Adipocyte (in vitro differentiated cells): Measurements from ENCODE around the gene NOX4.
"Not testable (repeated sequence)": the region's sequence is repeated elsewhere in the genome, so short reads cannot be mapped to it uniquely, and the experiment has no call there.

Experiments
- DNase-seq: peaks from one replicate; pipeline ENCODE4 v3.0.0-alpha.2; 2015; ENCODE audit warnings: low read depth
- H3K27me3 ChIP-seq: replicated peaks from 2 replicates; pipeline ENCODE4 v1.7.0; 2013; ENCODE audit warnings: mild to moderate bottlenecking, low read length, moderate library complexity; ENCODE audit not compliant: control insufficient read depth, insufficient read depth
- H3K36me3 ChIP-seq: 2 replicates; pipeline ENCODE4 v1.7.0; 2013; ENCODE audit warnings: low read length, mild to moderate bottlenecking, moderate library complexity; ENCODE audit not compliant: control insufficient read depth, insufficient read depth, severe bottlenecking
- H3K4me1 ChIP-seq: 2 replicates; pipeline ENCODE4 v1.7.0; 2013; ENCODE audit warnings: mild to moderate bottlenecking, low read length, moderate library complexity; ENCODE audit not compliant: control insufficient read depth, insufficient read depth
- H3K4me3 ChIP-seq: 2 replicates; pipeline ENCODE4 v1.7.0; 2013; ENCODE audit warnings: mild to moderate bottlenecking, low read length, moderate library complexity
- H3K9ac ChIP-seq: 2 replicates; pipeline ENCODE4 v1.7.0; 2013; ENCODE audit warnings: mild to moderate bottlenecking, low read length, moderate library complexity
- H3K9me3 ChIP-seq: 2 replicates; pipeline ENCODE4 v1.7.0; 2013; ENCODE audit warnings: mild to moderate bottlenecking, low read length, moderate library complexity; ENCODE audit not compliant: control insufficient read depth

Gene NOX4

DNA sequence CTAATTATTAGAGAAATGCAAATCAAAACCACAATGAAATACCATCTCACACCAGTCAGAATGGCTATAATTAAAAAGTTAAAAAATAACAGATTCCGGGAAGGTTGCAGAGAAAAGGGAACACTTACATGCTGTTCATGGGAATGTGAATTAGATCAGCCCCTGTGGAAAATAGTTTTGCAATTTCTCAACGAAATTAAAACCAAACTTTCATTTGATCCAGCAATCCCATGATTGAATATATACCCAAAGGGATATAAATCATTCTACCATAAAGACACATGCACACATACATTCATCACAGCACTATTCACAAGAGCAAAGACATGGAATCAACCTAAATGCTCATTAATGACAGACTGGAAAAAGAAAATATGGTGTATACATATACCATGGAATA, 32.5 kb downstream of the NOX4 start:
- peak; percentile 2 for DNase-seq
- Histone ChIP-seq H3K27me3 (no peaks in the 10 kb centered on the region), H3K9ac (no peak overlapping the region), H3K36me3 (no peaks in the 10 kb centered on the region), H3K9me3 (no peaks in the 10 kb centered on the region), H3K4me1 (peaks cover 3% of the 10 kb centered on the region), H3K4me3 (no peak overlapping the region)

DNA sequence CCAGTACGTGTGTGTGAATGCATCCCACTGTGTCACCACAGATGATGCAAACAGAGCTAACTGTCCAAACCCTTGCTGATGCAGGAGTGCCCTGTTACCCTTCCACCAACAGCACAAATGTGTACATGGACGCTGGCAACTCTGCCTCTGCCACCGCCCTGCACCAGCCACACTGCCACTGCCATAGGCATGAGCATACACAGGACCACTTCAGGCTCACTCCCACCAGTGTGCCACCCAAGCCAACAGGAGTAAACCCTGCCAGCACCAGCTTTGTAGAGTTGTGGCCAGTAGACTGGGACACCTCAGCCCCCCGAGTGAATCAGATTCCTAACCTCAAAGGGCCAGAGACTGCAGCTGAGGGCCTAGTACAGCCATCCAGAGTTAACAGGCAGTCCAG, 34.0 kb downstream of the NOX4 start:
- H3K9me3 ChIP-seq, result no peaks in the 10 kb centered on the region
- H3K36me3 ChIP-seq, result no peaks in the 10 kb centered on the region
- H3K4me3 ChIP-seq, result no peak overlapping the region
- DNase-seq, result no peak
- peaks cover 9% of the 10 kb centered on the region for H3K4me1 ChIP-seq
- H3K9ac ChIP-seq, result no peak overlapping the region
- H3K27me3 ChIP-seq, result no peaks in the 10 kb centered on the region

DNA sequence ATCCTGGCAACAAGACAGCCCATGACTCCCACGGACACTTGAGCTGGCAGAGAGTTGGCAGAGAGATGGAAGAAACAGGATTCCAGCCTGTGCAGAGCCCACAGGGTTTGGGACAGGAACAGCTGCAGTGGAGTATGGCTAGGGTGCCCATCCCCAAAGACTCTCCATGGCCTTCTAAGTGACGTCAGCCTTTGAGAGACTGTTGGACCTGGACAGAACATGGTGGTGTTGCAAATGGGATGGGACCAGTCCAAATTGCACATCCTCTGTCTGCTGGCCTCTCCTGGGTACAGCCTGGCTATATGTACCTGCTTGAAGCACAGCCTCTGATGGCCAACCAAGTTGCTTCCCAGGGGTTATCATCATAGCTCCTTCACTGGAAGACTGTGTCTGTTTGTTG, 34.5 kb downstream of the NOX4 start:
- Histone ChIP-seq H3K4me3 (no peak overlapping the region), H3K9me3 (no peaks in the 10 kb centered on the region), H3K4me1 (peaks cover 9% of the 10 kb centered on the region), H3K36me3 (no peaks in the 10 kb centered on the region), H3K9ac (no peak overlapping the region), H3K27me3 (no peaks in the 10 kb centered on the region)
- no peak for DNase-seq

DNA sequence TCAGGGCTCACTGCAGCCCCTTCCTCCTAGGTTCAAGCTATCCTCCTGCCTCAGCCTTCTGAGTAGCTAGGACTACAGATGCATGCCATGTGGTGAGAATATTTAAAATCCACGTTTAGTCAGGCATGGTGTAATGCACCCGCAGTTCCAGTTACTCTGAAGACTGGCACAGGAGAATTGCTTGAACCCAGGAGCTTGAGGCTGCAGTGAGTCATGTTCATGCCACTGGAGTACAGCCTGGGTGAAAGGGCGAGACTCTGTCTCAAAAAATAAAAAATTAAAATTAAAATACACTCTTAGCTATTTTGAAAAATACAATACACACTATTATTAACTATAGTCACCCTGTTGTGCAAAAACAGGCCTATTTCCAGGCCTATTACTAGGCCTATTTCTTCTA, 38.4 kb downstream of the NOX4 start:
- Histone ChIP-seq H3K27me3 (no peaks in the 10 kb centered on the region), H3K4me3 (no peak overlapping the region), H3K9ac (no peak overlapping the region), H3K9me3 (no peaks in the 10 kb centered on the region), H3K4me1 (peaks cover 6% of the 10 kb centered on the region), H3K36me3 (no peaks in the 10 kb centered on the region)
- DNase-seq, result no peak

DNA sequence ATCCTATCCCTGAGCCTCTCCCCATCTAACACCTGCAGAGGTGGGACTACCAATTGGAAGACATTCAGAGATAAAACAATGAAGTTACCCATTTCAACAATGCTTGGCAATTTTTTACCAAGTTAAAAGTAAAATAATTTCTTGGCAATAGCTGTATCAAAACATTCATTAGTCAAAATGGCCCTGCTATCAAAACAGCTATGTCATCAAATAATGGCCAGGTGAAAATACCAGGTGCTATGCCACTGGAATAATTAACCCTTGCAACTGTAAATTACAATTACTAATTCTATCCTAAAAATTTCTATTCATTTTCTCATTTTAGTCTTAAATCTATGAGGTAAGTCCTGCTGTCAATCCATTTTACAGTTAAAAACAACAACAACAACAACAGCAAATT, 43.3 kb downstream of the NOX4 start:
- Histone ChIP-seq H3K4me1 (peaks cover 3% of the 10 kb centered on the region), H3K4me3 (no peak overlapping the region), H3K9ac (no peak overlapping the region), H3K27me3 (no peaks in the 10 kb centered on the region), H3K9me3 (no peaks in the 10 kb centered on the region), H3K36me3 (no peaks in the 10 kb centered on the region)
- no peak for DNase-seq

DNA sequence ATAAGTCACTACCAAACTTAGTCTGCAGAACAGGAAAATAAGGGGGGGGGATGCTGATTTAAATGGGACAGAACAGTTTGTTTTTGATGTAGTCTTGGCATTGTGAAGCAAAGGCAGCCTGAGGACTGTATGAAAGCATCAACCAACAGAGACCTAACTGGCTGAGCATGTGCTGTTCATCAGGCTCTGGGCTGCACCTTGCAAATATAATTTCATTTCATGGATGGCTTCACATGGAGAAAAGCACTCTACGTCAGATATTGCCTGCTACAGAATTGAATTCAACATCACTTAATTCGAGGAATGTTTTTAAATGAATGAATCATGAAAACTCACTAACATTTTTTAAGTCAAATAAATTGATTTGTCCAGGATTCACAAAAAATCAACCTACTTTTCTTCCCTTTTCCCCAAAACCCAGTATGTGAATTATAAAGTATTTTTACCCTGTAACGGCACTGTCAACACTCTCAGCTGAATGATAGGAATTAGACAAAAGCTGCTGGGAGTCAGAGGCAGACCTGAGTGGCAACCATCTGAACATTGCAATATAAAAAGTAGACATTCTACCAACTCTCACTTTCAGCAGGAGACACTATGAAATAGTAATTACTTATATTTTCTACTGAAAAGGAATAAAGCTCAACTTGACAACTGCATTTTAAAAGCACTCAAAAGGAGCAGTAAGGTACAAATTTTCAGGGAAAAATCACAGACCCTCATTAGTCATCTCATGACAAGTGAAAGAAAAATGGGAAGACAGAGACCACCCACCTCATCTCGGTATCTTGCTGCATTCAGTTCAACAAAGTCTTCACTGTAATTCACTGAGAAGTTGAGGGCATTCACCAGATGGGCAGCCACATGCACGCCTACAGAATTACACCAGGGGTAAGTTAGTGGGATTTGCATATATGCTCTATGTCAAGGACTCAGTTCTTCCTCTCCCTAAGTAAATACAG, 47.5 kb downstream of the NOX4 start:
- Histone ChIP-seq H3K36me3 (no peaks in the 10 kb centered on the region), H3K27me3 (no peaks in the 10 kb centered on the region), H3K4me3 (no peak overlapping the region), H3K9me3 (no peaks in the 10 kb centered on the region), H3K9ac (no peak overlapping the region), H3K4me1 (no peaks in the 10 kb centered on the region)
- DNase-seq, result peak; percentile 47

DNA sequence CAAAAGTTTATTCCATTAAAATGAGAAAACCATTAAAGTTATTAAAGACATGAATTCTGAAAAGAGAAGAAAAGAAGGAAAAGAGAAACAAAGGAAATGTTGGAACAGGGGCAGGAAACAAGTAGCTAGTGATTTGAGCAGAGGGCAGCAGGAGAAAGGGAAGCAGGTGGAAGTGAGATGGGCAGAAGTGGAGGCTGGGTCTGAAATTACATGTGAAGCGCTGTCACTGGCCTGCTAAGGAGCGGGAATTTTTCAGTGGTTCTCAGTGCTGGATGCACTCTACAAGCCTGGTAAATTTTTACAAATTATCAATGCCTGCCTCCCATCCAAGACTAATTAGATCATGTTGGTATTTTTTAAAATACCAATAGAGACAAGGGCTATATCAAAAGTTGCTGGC, 48.4 kb downstream of the NOX4 start:
- Histone ChIP-seq H3K9me3 (no peaks in the 10 kb centered on the region), H3K36me3 (no peaks in the 10 kb centered on the region), H3K4me3 (no peak overlapping the region), H3K27me3 (no peaks in the 10 kb centered on the region), H3K9ac (no peak overlapping the region), H3K4me1 (no peaks in the 10 kb centered on the region)
- no peak for DNase-seq

DNA sequence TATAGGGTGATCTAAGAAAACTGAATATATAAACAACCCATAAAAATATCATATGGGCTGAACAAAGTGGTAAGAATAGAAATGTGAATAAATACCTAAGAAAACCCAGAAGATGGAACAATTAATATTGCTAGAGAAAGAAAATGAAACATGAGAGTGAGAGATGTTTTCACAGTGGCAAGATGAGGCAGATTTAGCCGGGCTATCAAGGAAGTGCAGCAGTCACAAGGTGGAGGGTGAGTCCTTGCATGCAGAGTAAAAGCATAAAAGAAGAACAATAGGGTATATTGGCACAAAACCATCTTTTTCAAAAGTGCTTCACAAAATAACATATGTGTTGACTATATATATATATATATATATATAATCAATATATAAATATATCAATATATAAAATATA, 49.6 kb downstream of the NOX4 start:
- no peak for DNase-seq
- Histone ChIP-seq H3K36me3 (no peaks in the 10 kb centered on the region), H3K9ac (no peak overlapping the region), H3K27me3 (no peaks in the 10 kb centered on the region), H3K9me3 (no peaks in the 10 kb centered on the region), H3K4me3 (no peak overlapping the region), H3K4me1 (no peaks in the 10 kb centered on the region)

DNA sequence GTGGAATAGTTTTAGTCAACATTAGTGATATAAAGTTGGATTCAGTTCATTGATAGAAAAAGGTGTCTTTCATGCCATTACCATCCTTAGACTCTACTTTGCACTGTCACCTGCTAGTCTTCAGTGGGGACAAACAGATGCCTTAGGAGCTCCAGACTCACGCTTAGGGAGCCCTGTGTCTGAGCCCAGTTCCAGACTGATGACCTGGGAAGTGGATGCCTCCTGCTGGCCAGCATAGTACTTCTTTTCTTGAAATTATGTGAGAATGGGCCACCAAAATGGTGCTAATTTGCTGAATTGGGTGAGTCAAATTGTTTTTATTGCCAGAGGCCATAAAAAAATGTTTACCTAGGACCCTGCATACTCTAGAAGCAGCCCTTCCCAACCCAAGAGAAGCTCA, 53.9 kb downstream of the NOX4 start:
- peaks cover 7% of the 10 kb centered on the region for H3K4me1 ChIP-seq
- no peak for DNase-seq

DNA sequence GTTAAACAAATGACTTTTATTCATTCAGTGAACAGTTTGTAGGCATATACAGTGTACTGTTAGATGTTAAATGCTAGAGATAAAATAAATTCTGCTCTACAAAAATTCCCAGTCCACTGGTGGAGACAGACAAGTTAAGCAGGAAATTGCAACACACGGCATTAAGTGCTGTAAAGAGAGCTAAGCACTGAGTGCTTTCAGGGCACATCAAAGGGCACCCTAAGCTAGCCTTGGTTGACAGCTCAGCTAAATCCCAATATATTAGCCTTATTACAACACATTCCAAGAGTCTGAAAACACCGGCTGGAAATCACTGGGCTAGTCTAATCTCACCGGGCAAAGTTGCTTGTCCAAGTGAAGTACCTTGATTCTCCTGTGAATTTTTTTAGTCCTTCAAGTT, 55.1 kb downstream of the NOX4 start:
- H3K36me3 ChIP-seq, result no peaks in the 10 kb centered on the region
- H3K4me3 ChIP-seq, result no peak overlapping the region
- DNase-seq, result peak; percentile 61
- H3K4me1 ChIP-seq, result peaks cover 7% of the 10 kb centered on the region
- H3K9ac ChIP-seq, result no peak overlapping the region
- H3K9me3 ChIP-seq, result no peaks in the 10 kb centered on the region
- H3K27me3 ChIP-seq, result no peaks in the 10 kb centered on the region

More for the DNA sequence above, 53.9 kb downstream of the NOX4 start:
- Histone ChIP-seq H3K4me3 (no peak overlapping the region), H3K9me3 (no peaks in the 10 kb centered on the region), H3K9ac (no peak overlapping the region), H3K27me3 (no peaks in the 10 kb centered on the region), H3K36me3 (no peaks in the 10 kb centered on the region)

DNA sequence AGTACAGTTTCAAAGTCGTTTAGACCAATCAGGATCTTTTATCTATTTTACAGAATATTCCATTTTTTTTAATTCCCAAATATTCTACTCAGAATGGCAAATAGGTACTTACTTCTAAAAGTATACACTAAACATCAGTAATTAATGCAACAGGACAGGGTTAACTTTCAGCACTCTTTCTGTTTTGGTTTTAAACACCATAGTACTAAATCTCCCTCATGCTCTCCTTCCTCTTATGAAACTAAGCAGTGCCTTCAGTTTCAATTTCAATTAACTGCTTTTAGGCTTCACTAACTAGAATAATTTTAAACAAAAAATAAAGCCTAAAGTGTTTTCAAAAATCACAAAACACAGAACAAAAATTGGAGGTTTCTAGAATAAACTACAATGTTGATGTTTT, 57.9 kb downstream of the NOX4 start:
- H3K4me1 ChIP-seq, result peaks cover 7% of the 10 kb centered on the region
- no peak overlapping the region for H3K4me3 ChIP-seq
- peak; percentile 14 for DNase-seq
- H3K9me3 ChIP-seq, result no peaks in the 10 kb centered on the region
- H3K36me3 ChIP-seq, result no peaks in the 10 kb centered on the region
- no peak overlapping the region for H3K9ac ChIP-seq
- H3K27me3 ChIP-seq, result no peaks in the 10 kb centered on the region

DNA sequence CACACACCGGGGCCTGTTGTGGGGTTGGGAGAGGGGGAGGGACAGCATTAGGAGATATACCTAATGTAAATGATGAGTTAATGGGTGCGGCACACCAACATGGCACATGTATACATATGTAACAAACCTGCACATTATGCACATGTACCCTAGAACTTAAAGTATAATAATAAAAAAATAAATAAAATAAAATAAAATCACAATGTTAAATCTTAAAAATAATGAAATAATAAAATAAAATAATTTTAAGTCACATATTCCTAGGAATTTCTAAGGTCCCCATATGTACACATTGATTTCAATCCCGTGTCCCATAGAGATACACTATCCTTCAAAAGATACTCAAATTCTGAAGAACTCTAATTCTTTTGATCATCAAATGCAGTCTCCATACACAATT, 59.0 kb downstream of the NOX4 start:
- H3K9me3 ChIP-seq, H3K36me3 ChIP-seq, DNase-seq, H3K4me1 ChIP-seq, H3K4me3 ChIP-seq, H3K27me3 ChIP-seq, H3K9ac ChIP-seq: not testable (repeated sequence)
